GM12878 (cell line): ENCODE measurements around the gene DAAM1. TPM values are rescaled to one million over a fixed set of nuclear protein-coding genes. Genes with fewer than 3 reads are reported as not detected.

Source experiments
- CHD4 ChIP-seq: fragments of 200-600 bp; sonication (generic); IDR thresholded peaks from 2 replicates; pipeline ENCODE4 v1.6.1; 2016; ENCODE audit warnings: mild to moderate bottlenecking
- EP300 ChIP-seq, 2 experiments: fragments of 150-350 bp in 1 of 2; IDR thresholded peaks; 2 replicates each; pipeline ENCODE4 v1.6.1; 2011 to 2012; ENCODE audit warnings: low read depth in 2 of 2, low read length in 2 of 2, borderline replicate concordance in 1 of 2, improper control_type of control experiment in 1 of 2, inconsistent platforms in 1 of 2; ENCODE audit not compliant: control insufficient read depth in 1 of 2
- GATAD2B ChIP-seq: fragments of 450-650 bp; conservative IDR thresholded peaks from 2 replicates; pipeline ENCODE4 v1.6.1; 2017; ENCODE audit warnings: low read depth, mild to moderate bottlenecking, moderate library complexity
- JUND ChIP-seq: IDR thresholded peaks from 2 replicates; pipeline ENCODE4 v1.6.1; 2012; ENCODE audit warnings: low read depth, mild to moderate bottlenecking, low read length, improper control_type of control experiment, moderate library complexity
- MEF2B ChIP-seq: fragments of 450-650 bp; IDR thresholded peaks from 2 replicates; pipeline ENCODE4 v1.6.1; 2018; ENCODE audit warnings: mild to moderate bottlenecking, moderate library complexity; ENCODE audit not compliant: partially characterized antibody, poor library complexity, severe bottlenecking
- MLLT1 ChIP-seq: fragments of 450-650 bp; IDR thresholded peaks from 2 replicates; pipeline ENCODE4 v1.6.1; 2016; ENCODE audit warnings: mild to moderate bottlenecking
- MXI1 ChIP-seq: fragments of 150-350 bp; IDR thresholded peaks from 2 replicates; pipeline ENCODE4 v1.6.1; 2011; ENCODE audit warnings: low read depth, mild to moderate bottlenecking, inconsistent platforms, low read length, improper control_type of control experiment
- NFYB ChIP-seq: IDR thresholded peaks from 2 replicates; pipeline ENCODE4 v1.6.1; 2011; ENCODE audit warnings: low read depth, mild to moderate bottlenecking, low read length, improper control_type of control experiment, moderate library complexity; ENCODE audit not compliant: insufficient read depth
- NKRF ChIP-seq: fragments of 450-650 bp; conservative IDR thresholded peaks from 2 replicates; pipeline ENCODE4 v1.6.1; 2017; ENCODE audit warnings: mild to moderate bottlenecking, moderate library complexity
- NRF1 ChIP-seq: conservative IDR thresholded peaks from 2 replicates; pipeline ENCODE4 v1.6.1; 2011; ENCODE audit warnings: mild to moderate bottlenecking, low read depth, low read length, improper control_type of control experiment
- RUNX3 ChIP-seq: IDR thresholded peaks from 2 replicates; pipeline ENCODE4 v1.6.1; 2012; ENCODE audit warnings: low read length, inconsistent platforms
- SREBF2 ChIP-seq: IDR thresholded peaks from 2 replicates; pipeline ENCODE4 v1.6.1; 2012; ENCODE audit warnings: mild to moderate bottlenecking, low read length
- polyA plus RNA-seq, 11 experiments: library from polyadenylated mRNA; depleted of rRNA in 4 of 11; unstranded in 6 of 11; stranded (reverse) in 5 of 11; fragments of >200 nt; fragmentation: Nextera tagmentation in 4 of 11; fragmentation: Illumina TruSeq in 1 of 11; extraction: Ambion mirVana in 4 of 11; extraction: Trizol in 1 of 11; gene quantifications; 1 replicate in 1 of 11; 2 replicates in 10 of 11; pipeline versions ENCODE4 v1.2.1 to v1.2.3, GENCODE V29; 2011 to 2016; ENCODE audit warnings: inconsistent platforms in 2 of 11, missing spikeins in 2 of 11, low read depth in 1 of 11
- total RNA-seq, 4 experiments: library from RNA; depleted of rRNA in 3 of 4; stranded (reverse); fragments of >200 nt in 3 of 4; fragmentation: Illumina TruSeq in 1 of 4; extraction: Trizol in 1 of 4; gene quantifications; 2 replicates each; pipeline versions ENCODE4 v1.2.1 to v1.2.3, GENCODE V29; 2013 to 2021

The DAAM1 gene
- total and polyA plus RNA-seq, 10 of the 15 experiments (the other 5 are each of a cell fraction or from before 2014, with no cell fraction given) = 13.8 to 32.4 (median 24.2) TPM

DNA sequence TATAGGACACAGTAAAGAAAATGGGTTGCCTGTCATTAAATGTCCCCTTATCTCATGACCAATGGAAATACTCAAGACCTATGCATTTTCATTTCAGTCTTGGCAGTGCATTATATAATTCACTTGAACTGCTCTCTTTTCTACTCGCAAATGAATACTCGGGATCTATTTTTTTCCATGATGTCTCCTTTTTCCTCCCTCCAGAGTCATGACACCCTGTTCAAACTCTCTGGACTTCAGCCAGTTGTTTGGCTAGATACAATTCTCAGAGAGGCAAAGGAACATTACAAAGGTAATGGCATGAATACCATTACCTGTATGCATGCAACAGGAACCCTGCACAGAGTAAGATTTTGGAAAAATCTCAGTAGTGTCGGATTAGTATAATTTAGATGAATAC is 145.8 kb downstream of the DAAM1 start (continued):
- TF ChIP-seq MLLT1 = no peak
- TF ChIP-seq RUNX3 = no peak
- no peak for TF ChIP-seq NKRF
- TF ChIP-seq MXI1 = no peak
- TF ChIP-seq JUND = no peak
- no peak for TF ChIP-seq NRF1
- no peak for TF ChIP-seq NFYB
- no peak for TF ChIP-seq CHD4
- TF ChIP-seq GATAD2B = no peak
- no peak for TF ChIP-seq MEF2B
- no peak for TF ChIP-seq SREBF2
- TF ChIP-seq EP300 (IDR thresholded peaks at IDR 0.05; ENCODE audit: borderline replicate concordance in 1 of 2, control insufficient read depth in 1 of 2, low read depth in 2 of 2, low read length in 2 of 2) = no peak
